Heart left ventricle (tissue), 16 donors: Measurements from ENCODE around the gene RDX. TPM values are rescaled to one million over a fixed set of nuclear protein-coding genes. Genes with fewer than 3 reads are reported as not detected.

ENCODE experiments used
- ATAC-seq, 4 donors: fragments of 200-7000 bp; cut with Tn5 transposase; one replicate each; pipeline ENCODE4 v1.9.1; 2020 to 2022; ENCODE audit warnings: moderate library complexity in 4 of 4, mild to moderate bottlenecking in 3 of 4, moderate number of reproducible peaks in 1 of 4
- DNase-seq, 5 donors: peaks; one replicate each; pipeline ENCODE4 v3.0.0-alpha.2; 2020
- H3K27ac ChIP-seq, 12 donors: fragments of 200-600 bp; sonication (generic) in 4 of 12; one replicate each; pipeline versions ENCODE4 v1.5.0 to v1.8.0; 2016 to 2022; ENCODE audit warnings: mild to moderate bottlenecking in 2 of 12
- H3K27me3 ChIP-seq, 9 donors: fragments of 200-600 bp; sonication (generic) in 2 of 9; one replicate each; pipeline versions ENCODE4 v1.5.1 to v1.8.0; 2016 to 2022; ENCODE audit warnings: mild to moderate bottlenecking in 3 of 9
- H3K36me3 ChIP-seq, 9 donors: fragments of 200-600 bp; sonication (generic) in 2 of 9; one replicate each; pipeline versions ENCODE4 v1.5.0 to v1.8.0; 2018 to 2022; ENCODE audit warnings: mild to moderate bottlenecking in 2 of 9
- H3K4me1 ChIP-seq, 12 donors: fragments of 200-600 bp; sonication (generic) in 4 of 12; one replicate each; pipeline versions ENCODE4 v1.5.0 to v1.8.0; 2016 to 2022; ENCODE audit warnings: mild to moderate bottlenecking in 3 of 12
- H3K4me3 ChIP-seq, 12 donors: fragments of 200-600 bp; sonication (generic) in 4 of 12; one replicate each; pipeline versions ENCODE4 v1.5.0 to v1.8.0; 2017 to 2022; ENCODE audit warnings: mild to moderate bottlenecking in 9 of 12, moderate library complexity in 4 of 12
- H3K9me3 ChIP-seq, 12 donors: fragments of 200-600 bp; sonication (generic) in 4 of 12; one replicate each; pipeline versions ENCODE4 v1.5.0 to v1.8.0; 2016 to 2022; ENCODE audit warnings: mild to moderate bottlenecking in 1 of 12
- CTCF ChIP-seq, 12 donors: fragments of 200-600 bp; sonication (generic) in 4 of 12; IDR thresholded peaks; one replicate each; pipeline versions ENCODE4 v1.5.0 to v1.8.0; 2018 to 2022; ENCODE audit warnings: antibody characterized with exemption in 12 of 12, mild to moderate bottlenecking in 5 of 12
- POLR2A ChIP-seq, 2 donors: fragments of 450-650 bp; IDR thresholded peaks; one replicate each; pipeline ENCODE4 v1.6.1; 2017; ENCODE audit warnings: antibody characterized with exemption in 2 of 2, mild to moderate bottlenecking in 2 of 2, moderate library complexity in 2 of 2
- WGBS, 4 donors: extraction: QIAGEN DNeasy Blood & Tissue Kit in 2 of 4; methylation state at CpG; one replicate each; pipeline versions ENCODE4 v1.1.5 to v1.1.7; 2013 to 2018; 5-methylcytosine and 5-hydroxymethylcytosine counted together
- intact Hi-C, 10 donors: fragments of 100-400 bp; cut with DNase I; formaldehyde crosslinking; loops; one replicate each; pipeline versions ENCODE4 v1.11.1 to v1.14.2; 2022
- polyA plus RNA-seq, 2 donors: library from polyadenylated mRNA; stranded (reverse); fragments of 200-250 nt; gene quantifications; one replicate each; pipeline ENCODE4 v1.2.3, GENCODE V29; 2013
- total RNA-seq, 9 donors: library from RNA; depleted of rRNA in 2 of 9; stranded (reverse); fragments of >200 nt in 2 of 9; fragmentation: NEBNext Ultra II Directional in 3 of 9; extraction: Animal tissue kit (Norgen Biotek cat#: 25700) in 3 of 9; gene quantifications; one replicate each; pipeline versions ENCODE4 v1.1.0 to v1.2.4, GENCODE V29; 2016 to 2023
- donor health status: ischemic (EF 13 %, LVEDD 7.1; RV severe dilation, severe dysfunction).
- donor health status: healthy with polysubstance abuse.
- donor health status: DM: no; HTN: yes; CAD: no.
- donor health status: DM: no; HTN: no; CAD: no.
- donor health status: ischemic (EF 25% LVEDD 6.9; RV normal size, moderate dysfunction).
- donor health status: ischemic (EF 25% LVEDD 5.7; RV mildly dilated, moderate dysfunction).
- donor health status: healthy.
- donor health status: DM: yes; HTN: yes; CAD: no.
- donor health status: ischemic (EF 35%, LVEDD 5.7; RV mildly dilated, moderate dysfunction).
- donor health status: nonischemic (EF 11% LVEDD 7.7; RV severe dilation, severe dysfunction).
- donor health status: DM: yes; HTN: yes; CAD: no.
- donor health status: PGD.
- donor health status: ischemic (EF 29% LVEDD 5.4; RV normal size, mild dysfunction).
- donor health status: nonischemic (EF 23%, LVEDD 6.1; RV moderate dilation, normal function).

Gene RDX
- total and polyA plus RNA-seq, 11 donors, result 33.5 to 148 (median 120) TPM

DNA sequence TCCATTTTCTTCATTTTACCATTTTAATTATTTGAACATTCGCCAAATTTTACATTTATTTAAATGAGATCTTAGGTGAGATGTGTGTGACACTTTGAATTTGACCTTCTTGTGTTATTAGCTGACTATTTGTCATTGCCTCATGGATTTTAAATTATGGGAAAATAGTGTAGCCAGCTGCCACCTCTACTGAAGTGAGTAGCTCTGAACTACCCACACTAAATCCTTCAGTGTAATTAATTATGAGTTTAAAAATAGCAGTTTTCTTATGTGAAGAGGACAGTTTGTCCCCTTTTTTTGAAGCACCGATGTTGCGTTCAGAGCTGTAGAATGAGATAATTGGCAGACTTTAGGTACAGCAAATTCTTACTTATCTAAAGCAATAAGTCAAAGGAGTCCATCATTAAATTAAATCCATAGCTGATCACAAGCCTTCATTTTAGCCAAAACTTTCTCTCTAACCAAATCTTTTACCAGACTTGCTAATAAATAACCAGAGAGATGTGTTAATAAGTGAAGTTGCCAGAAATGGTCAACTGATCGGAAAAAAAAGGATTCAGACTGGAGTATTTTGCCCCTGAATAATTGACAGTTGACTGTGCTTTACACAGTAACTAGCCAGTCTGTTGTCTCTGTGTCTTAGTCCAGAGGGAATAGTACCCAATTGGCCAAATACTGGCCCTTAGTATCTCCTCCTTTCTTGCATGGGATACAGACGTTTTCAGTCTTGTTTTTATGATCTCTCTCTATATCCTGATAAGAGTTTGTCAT is 128.2 kb downstream of the RDX start:
- intact Hi-C loops, result no loop called here

DNA sequence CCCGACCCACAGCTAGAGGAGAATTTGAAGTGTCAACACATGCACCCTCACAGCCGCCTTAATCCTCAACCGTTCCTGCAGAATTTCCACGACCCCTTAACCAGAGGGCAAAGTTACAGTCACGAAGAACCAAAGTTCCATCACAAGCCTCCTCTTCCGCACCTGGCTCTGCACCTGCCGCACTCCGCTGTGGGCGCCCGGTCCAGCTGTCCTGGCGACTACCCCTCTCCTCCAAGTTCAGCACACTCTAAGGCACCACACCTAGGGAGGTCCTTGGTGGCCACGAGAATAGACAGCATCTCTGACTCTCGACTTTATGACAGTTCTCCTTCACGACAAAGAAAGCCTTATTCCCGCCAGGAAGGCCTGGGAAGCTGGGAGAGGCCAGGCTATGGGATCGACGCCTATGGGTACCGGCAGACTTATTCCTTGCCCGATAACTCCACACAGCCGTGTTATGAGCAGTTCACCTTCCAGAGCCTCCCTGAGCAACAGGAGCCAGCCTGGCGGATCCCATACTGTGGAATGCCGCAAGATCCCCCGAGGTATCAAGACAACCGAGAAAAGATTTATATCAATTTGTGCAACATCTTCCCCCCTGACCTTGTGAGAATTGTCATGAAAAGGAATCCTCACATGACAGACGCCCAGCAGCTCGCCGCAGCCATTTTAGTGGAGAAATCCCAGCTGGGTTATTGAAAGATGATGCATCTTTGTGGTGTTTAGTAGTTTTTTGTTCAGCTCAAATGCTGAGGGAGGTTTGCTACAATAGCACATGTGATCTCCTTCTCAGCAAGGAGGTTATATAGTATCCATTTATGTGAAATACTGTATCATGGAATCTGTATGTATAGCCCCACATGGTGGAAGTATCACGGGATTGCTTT is 131.1 kb downstream of the RDX start:
- WGBS, 4 donors, result 95 to 96% (median 96%) methylated on average over 28 of the region's 28 CpGs
- peak in 1 of 4 donors; percentile 39 for ATAC-seq

More for the DNA sequence above, 128.2 kb downstream of the RDX start:
- no peak for TF ChIP-seq POLR2A (IDR thresholded peaks at IDR 0.05)
- TF ChIP-seq CTCF (IDR thresholded peaks at IDR 0.05), result no peak
- no peaks in the 10 kb centered on the region for H3K4me1 ChIP-seq
- no peak overlapping the region for H3K4me3 ChIP-seq
- no peaks in the 10 kb centered on the region for H3K27me3 ChIP-seq
- ATAC-seq (no peak), DNase-seq (no peak)
- no peaks in the 10 kb centered on the region for H3K9me3 ChIP-seq
- peaks cover 0 to 31% (median 23%) of the 10 kb centered on the region in 9 donors for H3K36me3 ChIP-seq
- 79 to 88% (median 87%) methylated on average over 5 of the region's 5 CpGs for WGBS, 4 donors
- H3K27ac ChIP-seq, result no peak overlapping the region

GRCh38 chr11:110162216-110162615 is 134.2 kb downstream of the RDX start:
- no peak for TF ChIP-seq POLR2A (IDR thresholded peaks at IDR 0.05)
- no peak for TF ChIP-seq CTCF (IDR thresholded peaks at IDR 0.05)
- Histone ChIP-seq H3K4me3 (no peak overlapping the region), H3K36me3 (peaks cover 0 to 77% (median 60%) of the 10 kb centered on the region in 9 donors), H3K9me3 (no peaks in the 10 kb centered on the region), H3K4me1 (no peaks in the 10 kb centered on the region), H3K27me3 (no peaks in the 10 kb centered on the region), H3K27ac (no peak overlapping the region)
- intact Hi-C loops, result no loop called here
- no peak for ATAC-seq
- DNase-seq, result no peak

More for the DNA sequence above, 131.1 kb downstream of the RDX start:
- H3K27me3 ChIP-seq, result no peaks in the 10 kb centered on the region
- H3K9me3 ChIP-seq, result no peaks in the 10 kb centered on the region
- H3K4me1 ChIP-seq, result no peaks in the 10 kb centered on the region
- H3K27ac ChIP-seq, result no peak overlapping the region
- TF ChIP-seq POLR2A (IDR thresholded peaks at IDR 0.05) (no peak), CTCF (IDR thresholded peaks at IDR 0.05) (no peak)
- DNase-seq, result no peak
- no peak overlapping the region for H3K4me3 ChIP-seq
- intact Hi-C loops, result no loop called here
- H3K36me3 ChIP-seq, result peaks cover 0 to 58% (median 43%) of the 10 kb centered on the region in 9 donors

DNA sequence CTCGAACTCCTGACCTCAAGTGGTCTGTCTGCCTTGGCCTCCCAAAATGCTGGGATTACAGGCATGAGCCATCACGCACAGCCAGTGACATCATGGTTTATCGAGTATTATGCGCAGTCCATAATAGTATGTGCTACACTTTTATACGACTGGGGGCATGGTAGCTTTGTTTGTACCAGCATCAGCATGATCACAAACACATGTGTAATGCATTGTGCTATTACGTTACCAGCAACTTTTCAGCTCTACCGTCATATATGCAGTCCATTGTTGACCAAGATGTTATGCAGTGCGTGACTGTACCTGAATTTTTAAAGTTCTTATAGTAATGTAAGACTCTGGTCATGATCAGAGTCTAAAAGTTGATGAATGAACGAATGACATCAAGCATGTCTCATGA is 135.4 kb downstream of the RDX start:
- peaks cover 0 to 77% (median 62%) of the 10 kb centered on the region in 9 donors for H3K36me3 ChIP-seq
- no peaks in the 10 kb centered on the region for H3K9me3 ChIP-seq
- ATAC-seq (no peak), DNase-seq (no peak)
- intact Hi-C loops, result no loop called here
- no peak overlapping the region for H3K4me3 ChIP-seq
- TF ChIP-seq POLR2A (IDR thresholded peaks at IDR 0.05) (no peak), CTCF (IDR thresholded peaks at IDR 0.05) (no peak)
- no peak overlapping the region for H3K27ac ChIP-seq
- WGBS, 4 donors, result 95 to 97% (median 97%) methylated on average over 9 of the region's 9 CpGs
- H3K27me3 ChIP-seq, result no peaks in the 10 kb centered on the region
- H3K4me1 ChIP-seq, result no peaks in the 10 kb centered on the region
